Left lung (tissue), 10 donors: ENCODE data around the gene CD34. TPM values are rescaled to one million over a fixed set of nuclear protein-coding genes. Genes with fewer than 3 reads are reported as not detected.
A peak's percentile ranks its signal among the peaks of the same experiment; 100 is the strongest.

Source experiments
- ATAC-seq: fragments of 200-7000 bp; cut with Tn5 transposase; one replicate; pipeline ENCODE4 v1.9.1; 2020; ENCODE audit warnings: moderate library complexity
- DNase-seq, 4 donors: peaks; one replicate each; pipeline ENCODE4 v3.0.0-alpha.2; 2013 to 2020
- H3K27ac ChIP-seq, 2 donors: fragments of 200-600 bp; sonication (generic) in 1 of 2; one replicate each; pipeline versions ENCODE4 v1.5.0 to v1.8.0; 2020 to 2021
- H3K27me3 ChIP-seq, 2 donors: fragments of 200-600 bp; sonication (generic) in 1 of 2; one replicate each; pipeline versions ENCODE4 v1.5.0 to v1.8.0; 2020 to 2021
- H3K36me3 ChIP-seq, 2 donors: fragments of 200-600 bp; sonication (generic) in 1 of 2; one replicate each; pipeline versions ENCODE4 v1.5.0 to v1.8.0; 2020 to 2021
- H3K4me1 ChIP-seq, 2 donors: fragments of 200-600 bp; one replicate each; pipeline ENCODE4 v1.8.0; 2021
- H3K4me3 ChIP-seq, 2 donors: fragments of 200-600 bp; sonication (generic) in 1 of 2; one replicate each; pipeline versions ENCODE4 v1.5.0 to v1.8.0; 2020 to 2021; ENCODE audit warnings: mild to moderate bottlenecking in 1 of 2
- H3K9me3 ChIP-seq, 2 donors: fragments of 200-600 bp; sonication (generic) in 1 of 2; one replicate each; pipeline versions ENCODE4 v1.5.0 to v1.8.0; 2020 to 2021
- CTCF ChIP-seq, 2 donors: fragments of 200-600 bp; sonication (generic) in 1 of 2; IDR thresholded peaks; one replicate each; pipeline versions ENCODE4 v1.5.0 to v1.8.0; 2021; ENCODE audit warnings: antibody characterized with exemption in 2 of 2
- intact Hi-C, 2 donors: fragments of 100-400 bp; cut with DNase I; formaldehyde crosslinking; loops; one replicate each; pipeline versions ENCODE4 v1.11.2 to v1.14.2; 2022
- polyA plus RNA-seq, 6 donors: library from polyadenylated mRNA; unstranded; fragments of 120-200 nt; gene quantifications; one replicate each; pipeline ENCODE4 v1.2.1, GENCODE V29; 2013; ENCODE audit not compliant: insufficient read length in 6 of 6
- total RNA-seq, 2 donors: library from RNA; stranded (reverse); fragmentation: NEBNext Ultra II Directional; extraction: Animal tissue kit (Norgen Biotek cat#: 25700); gene quantifications; one replicate each; pipeline ENCODE4 v1.2.1, GENCODE V29; 2021
- donor health status: DM: no; HTN: yes; CAD: no.
- donor health status: DM: no; HTN: no; CAD: no.

Gene CD34
- total and polyA plus RNA-seq, 8 donors = 40.8 to 160 (median 137) TPM

GRCh38 chr1:207919523-207920170 is 8.7 kb upstream of the CD34 start:
- Histone ChIP-seq H3K36me3 (no peaks in the 10 kb centered on the region), H3K27me3 (no peaks in the 10 kb centered on the region), H3K4me3 (no peak overlapping the region), H3K9me3 (no peaks in the 10 kb centered on the region), H3K4me1 (peaks cover 17 to 33% of the 10 kb centered on the region in 2 donors), H3K27ac (no peak overlapping the region)
- intact Hi-C loops = no loop called here
- peak in 2 of 4 donors; percentile 78 to 91 for DNase-seq
- ATAC-seq = peak; percentile 80
- no peak for TF ChIP-seq CTCF (IDR thresholded peaks at IDR 0.05)

GRCh38 chr1:207918581-207918980 is 7.7 kb upstream of the CD34 start:
- Histone ChIP-seq H3K27ac (peak overlapping the region; percentile 58 to 63), H3K27me3 (no peaks in the 10 kb centered on the region), H3K9me3 (no peaks in the 10 kb centered on the region), H3K4me3 (no peak overlapping the region), H3K4me1 (peaks cover 17 to 23% of the 10 kb centered on the region in 2 donors), H3K36me3 (no peaks in the 10 kb centered on the region)
- DNase-seq (no peak), ATAC-seq (no peak)
- intact Hi-C loops = no loop called here
- TF ChIP-seq CTCF (IDR thresholded peaks at IDR 0.05) = no peak

GRCh38 chr1:207918011-207918410 is 7.1 kb upstream of the CD34 start:
- intact Hi-C loops = no loop called here
- no peak for ATAC-seq
- H3K9me3 ChIP-seq = no peaks in the 10 kb centered on the region
- H3K27ac ChIP-seq = peak overlapping the region; percentile 58 to 63
- DNase-seq = no peak
- no peak overlapping the region for H3K4me3 ChIP-seq
- H3K4me1 ChIP-seq = peaks cover 15 to 17% of the 10 kb centered on the region in 2 donors
- no peak for TF ChIP-seq CTCF (IDR thresholded peaks at IDR 0.05)
- H3K27me3 ChIP-seq = peaks cover 0 to 5% of the 10 kb centered on the region in 2 donors
- no peaks in the 10 kb centered on the region for H3K36me3 ChIP-seq

- Histone ChIP-seq H3K36me3 (no peaks in the 10 kb centered on the region), H3K4me1 (peaks cover 10 to 13% of the 10 kb centered on the region in 2 donors), H3K9me3 (no peaks in the 10 kb centered on the region), H3K27ac (peak overlapping the region in 1 of 2 donors; percentile 63), H3K4me3 (no peak overlapping the region), H3K27me3 (peaks cover 0 to 13% of the 10 kb centered on the region in 2 donors)
- TF ChIP-seq CTCF (IDR thresholded peaks at IDR 0.05) = no peak
- DNase-seq = no peak
- intact Hi-C loops = no loop called here
- ATAC-seq = no peak
These were observed 6.2 kb upstream of the CD34 start for GRCh38 chr1:207917080-207917479.

GRCh38 chr1:207913951-207914350 is 3.0 kb upstream of the CD34 start:
- no peak for ATAC-seq
- no peak overlapping the region for H3K4me3 ChIP-seq
- no peaks in the 10 kb centered on the region for H3K9me3 ChIP-seq
- no peak for TF ChIP-seq CTCF (IDR thresholded peaks at IDR 0.05)
- H3K4me1 ChIP-seq = peaks cover 9 to 15% of the 10 kb centered on the region in 2 donors
- H3K27ac ChIP-seq = no peak overlapping the region
- no peak for DNase-seq
- H3K27me3 ChIP-seq = peaks cover 23 to 44% of the 10 kb centered on the region in 2 donors
- H3K36me3 ChIP-seq = no peaks in the 10 kb centered on the region
- intact Hi-C loops = no loop called here
